Measurements from ENCODE around the gene WNT10A. TPM values are rescaled to one million over a fixed set of nuclear protein-coding genes. Genes with fewer than 3 reads are reported as not detected.
A peak's percentile ranks its signal among the peaks of the same experiment; 100 is the strongest.
"Not testable (repeated sequence)": the region's sequence is repeated elsewhere in the genome, so short reads cannot be mapped to it uniquely, and the experiment has no call there.

WNT10A gene
- total RNA-seq, 6 donors from 2014 or later, result 0.15 to 1.0 (median 0.55) TPM; not detected in 2

GRCh38 chr2:218924757-218925156 is 44.1 kb downstream of the WNT10A start:
- no peak for DNase-seq
- Histone ChIP-seq H3K4me1 (no peaks in the 10 kb centered on the region), H3K4me3 (no peak overlapping the region), H3K9me3 (peaks cover 0 to 6% (median 0%) of the 10 kb centered on the region in 4 donors), H3K27me3 (no peaks in the 10 kb centered on the region), H3K36me3 (no peaks in the 10 kb centered on the region), H3K27ac (no peak overlapping the region)
- TF ChIP-seq CTCF (IDR thresholded peaks at IDR 0.05) (no peak), POLR2AphosphoS5 (IDR thresholded peaks at IDR 0.05) (no peak), POLR2A (IDR thresholded peaks at IDR 0.05) (no peak), EP300 (IDR thresholded peaks at IDR 0.05) (no peak)
- ATAC-seq (ENCODE audit: low FRiP score in 2 of 2), result no peak
- 76 to 85% methylated on average over 2 of the region's 2 CpGs for whole genome bisulfite sequencing, 2 donors

GRCh38 chr2:218925434-218925833 is 44.8 kb downstream of the WNT10A start:
- Histone ChIP-seq H3K36me3 (no peaks in the 10 kb centered on the region), H3K4me3 (no peak overlapping the region), H3K9me3 (peaks cover 0 to 6% (median 0%) of the 10 kb centered on the region in 4 donors), H3K4me1 (no peaks in the 10 kb centered on the region), H3K27ac (no peak overlapping the region), H3K27me3 (no peaks in the 10 kb centered on the region)
- 69 to 73% methylated on average over 2 of the region's 2 CpGs for WGBS, 2 donors
- no peak for DNase-seq
- no peak for ATAC-seq (ENCODE audit: low FRiP score in 2 of 2)
- no peak for TF ChIP-seq CTCF (IDR thresholded peaks at IDR 0.05)
- no peak for TF ChIP-seq POLR2A (IDR thresholded peaks at IDR 0.05)
- no peak for TF ChIP-seq EP300 (IDR thresholded peaks at IDR 0.05)
- TF ChIP-seq POLR2AphosphoS5 (IDR thresholded peaks at IDR 0.05), result no peak

- H3K27ac ChIP-seq, result no peak overlapping the region
- peaks cover 0 to 6% (median 0%) of the 10 kb centered on the region in 4 donors for H3K9me3 ChIP-seq
- H3K36me3 ChIP-seq, result no peaks in the 10 kb centered on the region
- TF ChIP-seq EP300 (IDR thresholded peaks at IDR 0.05), result no peak
- no peak for TF ChIP-seq CTCF (IDR thresholded peaks at IDR 0.05)
- no peak for TF ChIP-seq POLR2AphosphoS5 (IDR thresholded peaks at IDR 0.05)
- no peak for TF ChIP-seq POLR2A (IDR thresholded peaks at IDR 0.05)
- no peak overlapping the region for H3K4me3 ChIP-seq
- 60 to 69% methylated on average over 2 of the region's 2 CpGs for WGBS, 2 donors
- no peaks in the 10 kb centered on the region for H3K4me1 ChIP-seq
- ATAC-seq (ENCODE audit: low FRiP score in 2 of 2), result no peak
- no peaks in the 10 kb centered on the region for H3K27me3 ChIP-seq
- no peak for DNase-seq
Observed at GRCh38 chr2:218927422-218927821, 46.8 kb downstream of the WNT10A start.

- H3K36me3 ChIP-seq, result no peaks in the 10 kb centered on the region
- no peak for TF ChIP-seq CTCF (IDR thresholded peaks at IDR 0.05)
- TF ChIP-seq EP300 (IDR thresholded peaks at IDR 0.05), result no peak
- TF ChIP-seq POLR2AphosphoS5 (IDR thresholded peaks at IDR 0.05), result no peak
- no peak for TF ChIP-seq POLR2A (IDR thresholded peaks at IDR 0.05)
- no peaks in the 10 kb centered on the region for H3K4me1 ChIP-seq
- H3K27ac ChIP-seq, result no peak overlapping the region
- H3K27me3 ChIP-seq, result no peaks in the 10 kb centered on the region
- ATAC-seq (ENCODE audit: low FRiP score in 2 of 2) (no peak), DNase-seq (no peak)
- WGBS, 2 donors, result 54 to 65% methylated on average over 4 of the region's 4 CpGs
- peaks cover 0 to 6% (median 0%) of the 10 kb centered on the region in 4 donors for H3K9me3 ChIP-seq
- H3K4me3 ChIP-seq, result no peak overlapping the region
Observed at GRCh38 chr2:218927876-218928275, 47.2 kb downstream of the WNT10A start.

GRCh38 chr2:218930488-218930887 is 49.8 kb downstream of the WNT10A start:
- not testable (repeated sequence) for DNase-seq; H3K27me3 ChIP-seq; H3K4me3 ChIP-seq; H3K36me3 ChIP-seq; ATAC-seq (ENCODE audit: low FRiP score in 2 of 2); H3K27ac ChIP-seq; H3K4me1 ChIP-seq; H3K9me3 ChIP-seq
- 90 to 93% methylated on average over 6 to 9 of the region's 10 CpGs for WGBS, 2 donors

- 93 to 97% methylated on average over 7 to 10 of the region's 25 CpGs for WGBS, 2 donors
Observed at GRCh38 chr2:218931751-218932150, 51.1 kb downstream of the WNT10A start.

More at GRCh38 chr2:218931751-218932150, 51.1 kb downstream of the WNT10A start:
- H3K4me3 ChIP-seq; H3K9me3 ChIP-seq; H3K36me3 ChIP-seq; H3K27me3 ChIP-seq; ATAC-seq (ENCODE audit: low FRiP score in 2 of 2); H3K27ac ChIP-seq; H3K4me1 ChIP-seq: not testable (repeated sequence)
- peak in 1 of 2 donors; percentile 59 for DNase-seq
